Measurements from ENCODE around the gene KRT13. TPM values are rescaled to one million over a fixed set of nuclear protein-coding genes. Genes with fewer than 3 reads are reported as not detected.
"Not testable (repeated sequence)": the region's sequence is repeated elsewhere in the genome, so short reads cannot be mapped to it uniquely, and the experiment has no call there.

The KRT13 gene
- total RNA-seq, 1 donor from 2014 or later = not detected

DNA sequence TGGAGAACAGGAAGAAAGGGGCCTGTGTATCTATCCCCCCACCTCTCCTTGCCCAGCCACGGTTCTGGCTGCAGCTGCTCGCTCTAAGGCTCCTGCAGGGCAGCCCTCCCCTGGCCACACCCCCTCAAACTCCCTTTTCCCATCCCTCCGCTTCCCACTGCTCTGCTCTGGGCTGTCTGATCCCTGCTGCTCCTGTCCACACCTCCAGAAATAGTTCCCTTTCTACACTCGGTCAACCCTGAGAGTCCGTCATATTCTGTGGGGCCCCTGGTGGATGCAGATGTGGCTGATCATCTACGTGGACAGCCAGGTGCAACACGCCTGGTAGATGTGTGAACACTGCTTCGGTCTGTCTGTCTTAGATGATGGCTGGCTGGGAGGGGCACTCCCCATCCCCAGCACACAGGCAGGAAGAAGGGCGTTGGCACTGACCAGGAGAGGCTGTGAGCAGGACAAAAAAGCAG lies 42.0 kb upstream of the KRT13 start:
- Histone ChIP-seq H3K27me3 (ENCODE audit: control insufficient read depth in 3 of 3, insufficient read depth in 3 of 3, low read length in 3 of 3) (peaks cover 0 to 17% (median 5%) of the 10 kb centered on the region in 3 donors), H3K36me3 (ENCODE audit: control insufficient read depth in 3 of 3, insufficient read depth in 3 of 3, low read length in 3 of 3) (no peaks in the 10 kb centered on the region), H3K4me1 (ENCODE audit: control insufficient read depth in 3 of 3, insufficient read depth in 3 of 3, low read length in 3 of 3) (peaks cover 8 to 18% (median 14%) of the 10 kb centered on the region in 3 donors), H3K9me3 (ENCODE audit: control insufficient read depth in 3 of 3, low read length in 3 of 3) (peaks cover 0 to 4% (median 2%) of the 10 kb centered on the region in 3 donors), H3K27ac (ENCODE audit: low read depth, low read length) (no peak overlapping the region), H3K9ac (ENCODE audit: low read depth in 1 of 3, low read length in 3 of 3) (peak overlapping the region in 1 of 3 donors; percentile 8), H3K4me3 (ENCODE audit: low read length in 3 of 3) (no peak overlapping the region)

DNA sequence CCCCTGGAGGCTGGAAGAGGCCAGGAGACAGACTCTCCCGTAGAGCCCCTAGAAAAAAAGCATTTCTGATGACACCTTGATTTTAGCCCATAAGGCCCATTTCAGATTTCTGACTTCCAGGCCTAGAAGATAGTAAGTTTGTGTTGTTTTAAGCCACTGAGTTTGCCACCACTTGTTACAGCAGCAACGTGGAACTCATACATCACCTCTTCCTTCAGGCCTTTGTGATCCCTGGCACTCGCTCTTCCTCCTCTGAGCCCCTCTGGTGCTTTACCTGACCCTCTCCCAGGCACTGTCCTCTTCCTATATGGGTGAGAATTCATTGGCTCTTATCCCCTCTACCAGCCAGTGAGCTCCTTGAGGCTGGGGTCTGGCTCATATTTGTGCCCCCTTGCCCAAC lies 41.4 kb upstream of the KRT13 start:
- H3K9ac ChIP-seq (ENCODE audit: low read depth in 1 of 3, low read length in 3 of 3) = no peak overlapping the region
- no peak overlapping the region for H3K4me3 ChIP-seq (ENCODE audit: low read length in 3 of 3)
- no peak overlapping the region for H3K27ac ChIP-seq (ENCODE audit: low read depth, low read length)
- H3K27me3 ChIP-seq (ENCODE audit: control insufficient read depth in 3 of 3, insufficient read depth in 3 of 3, low read length in 3 of 3) = peaks cover 0 to 17% (median 2%) of the 10 kb centered on the region in 3 donors
- H3K4me1 ChIP-seq (ENCODE audit: control insufficient read depth in 3 of 3, insufficient read depth in 3 of 3, low read length in 3 of 3) = peaks cover 8 to 18% (median 14%) of the 10 kb centered on the region in 3 donors
- H3K9me3 ChIP-seq (ENCODE audit: control insufficient read depth in 3 of 3, low read length in 3 of 3) = peaks cover 0 to 4% (median 2%) of the 10 kb centered on the region in 3 donors
- H3K36me3 ChIP-seq (ENCODE audit: control insufficient read depth in 3 of 3, insufficient read depth in 3 of 3, low read length in 3 of 3) = no peaks in the 10 kb centered on the region

DNA sequence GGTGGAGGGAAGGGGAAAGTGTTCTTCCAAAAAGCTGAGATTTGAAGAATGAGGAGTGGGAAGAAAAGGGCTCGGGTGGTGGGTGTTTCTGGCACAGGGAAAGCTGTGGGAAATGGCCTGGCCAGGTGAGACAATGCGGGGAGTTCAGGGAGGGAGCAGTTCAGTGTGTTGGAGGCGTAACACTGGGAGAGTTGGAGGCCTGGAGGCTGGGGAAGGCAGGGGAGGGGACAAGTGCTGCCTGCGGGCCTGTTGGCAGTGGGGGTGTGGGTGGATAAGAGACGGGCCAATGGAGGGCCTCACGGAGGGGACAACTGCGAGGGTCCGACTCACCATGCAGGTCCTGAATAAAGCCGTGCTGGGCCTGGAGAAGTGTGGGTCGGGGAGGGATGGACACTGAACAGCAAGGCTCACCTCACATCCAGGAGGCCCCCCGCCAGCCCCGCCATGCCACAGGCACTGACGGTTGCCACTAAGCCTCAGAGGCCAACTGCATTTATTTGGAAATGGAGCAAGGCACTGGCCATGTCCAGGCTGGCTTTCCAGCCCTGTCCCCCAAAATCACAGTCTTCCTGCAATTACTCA lies 40.5 kb upstream of the KRT13 start:
- H3K4me3 ChIP-seq (ENCODE audit: low read length in 3 of 3) = no peak overlapping the region
- H3K9me3 ChIP-seq (ENCODE audit: control insufficient read depth in 3 of 3, low read length in 3 of 3) = peaks cover 0 to 4% (median 2%) of the 10 kb centered on the region in 3 donors
- H3K36me3 ChIP-seq (ENCODE audit: control insufficient read depth in 3 of 3, insufficient read depth in 3 of 3, low read length in 3 of 3) = no peaks in the 10 kb centered on the region
- peaks cover 8 to 18% (median 14%) of the 10 kb centered on the region in 3 donors for H3K4me1 ChIP-seq (ENCODE audit: control insufficient read depth in 3 of 3, insufficient read depth in 3 of 3, low read length in 3 of 3)
- H3K9ac ChIP-seq (ENCODE audit: low read depth in 1 of 3, low read length in 3 of 3) = no peak overlapping the region
- H3K27me3 ChIP-seq (ENCODE audit: control insufficient read depth in 3 of 3, insufficient read depth in 3 of 3, low read length in 3 of 3) = peaks cover 0 to 17% (median 3%) of the 10 kb centered on the region in 3 donors
- H3K27ac ChIP-seq (ENCODE audit: low read depth, low read length) = no peak overlapping the region

- H3K9me3 ChIP-seq (ENCODE audit: control insufficient read depth in 3 of 3, low read length in 3 of 3) = peaks cover 0 to 4% (median 2%) of the 10 kb centered on the region in 3 donors
- no peak overlapping the region for H3K9ac ChIP-seq (ENCODE audit: low read depth in 1 of 3, low read length in 3 of 3)
- H3K27me3 ChIP-seq (ENCODE audit: control insufficient read depth in 3 of 3, insufficient read depth in 3 of 3, low read length in 3 of 3) = peaks cover 0 to 17% (median 5%) of the 10 kb centered on the region in 3 donors
- peaks cover 8 to 18% (median 14%) of the 10 kb centered on the region in 3 donors for H3K4me1 ChIP-seq (ENCODE audit: control insufficient read depth in 3 of 3, insufficient read depth in 3 of 3, low read length in 3 of 3)
- no peak overlapping the region for H3K4me3 ChIP-seq (ENCODE audit: low read length in 3 of 3)
- H3K27ac ChIP-seq (ENCODE audit: low read depth, low read length) = no peak overlapping the region
- no peaks in the 10 kb centered on the region for H3K36me3 ChIP-seq (ENCODE audit: control insufficient read depth in 3 of 3, insufficient read depth in 3 of 3, low read length in 3 of 3)
These were observed 39.5 kb upstream of the KRT13 start for GRCh38 chr17:41544935-41545334.

DNA sequence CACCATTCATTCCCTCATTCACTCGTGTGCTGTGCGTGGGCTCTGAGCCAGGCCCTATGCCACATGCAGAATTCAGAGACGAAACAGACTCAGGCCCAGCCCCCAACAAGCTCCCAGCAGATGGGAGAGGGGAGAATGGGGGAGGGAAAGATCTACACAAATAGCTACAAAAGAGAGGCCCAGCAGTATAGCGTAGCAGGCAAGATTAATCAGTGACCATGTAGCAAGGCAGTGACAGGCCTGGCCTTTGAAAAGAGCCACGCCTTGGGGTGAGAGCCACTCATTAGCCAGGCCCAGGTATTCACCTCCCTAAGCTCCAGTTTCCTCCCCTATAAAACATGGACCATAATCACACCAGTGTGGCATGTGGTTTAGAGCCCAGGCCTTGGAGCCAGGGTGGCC lies 39.1 kb upstream of the KRT13 start:
- H3K27me3 ChIP-seq (ENCODE audit: control insufficient read depth in 3 of 3, insufficient read depth in 3 of 3, low read length in 3 of 3) = peaks cover 0 to 17% (median 5%) of the 10 kb centered on the region in 3 donors

DNA sequence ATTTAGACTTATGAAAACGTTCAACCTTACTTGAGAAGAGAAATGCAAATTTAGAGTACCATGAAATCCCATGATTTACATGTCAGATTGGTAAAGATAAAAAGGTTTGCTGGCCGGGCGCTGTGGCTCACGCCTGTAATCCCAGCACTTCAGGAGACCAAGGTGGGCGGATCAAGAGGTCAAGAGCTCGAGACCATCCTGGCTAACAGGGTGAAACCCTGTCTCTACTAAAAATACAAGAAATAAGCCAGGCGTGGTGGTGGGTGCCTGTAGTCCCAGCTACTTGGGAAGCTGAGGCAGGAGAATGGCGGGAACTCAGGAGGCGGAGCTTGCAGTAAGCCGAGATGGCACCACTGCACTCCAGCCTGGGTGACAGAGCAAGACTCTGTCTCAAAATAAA lies 37.4 kb upstream of the KRT13 start:
- H3K4me1 ChIP-seq (ENCODE audit: control insufficient read depth in 3 of 3, insufficient read depth in 3 of 3, low read length in 3 of 3); H3K36me3 ChIP-seq (ENCODE audit: control insufficient read depth in 3 of 3, insufficient read depth in 3 of 3, low read length in 3 of 3); H3K4me3 ChIP-seq (ENCODE audit: low read length in 3 of 3); H3K27ac ChIP-seq (ENCODE audit: low read depth, low read length); H3K9me3 ChIP-seq (ENCODE audit: control insufficient read depth in 3 of 3, low read length in 3 of 3); H3K9ac ChIP-seq (ENCODE audit: low read depth in 1 of 3, low read length in 3 of 3): not testable (repeated sequence)
- H3K27me3 ChIP-seq (ENCODE audit: control insufficient read depth in 3 of 3, insufficient read depth in 3 of 3, low read length in 3 of 3) = peaks cover 0 to 14% (median 8%) of the 10 kb centered on the region in 3 donors

More for the DNA sequence above, 39.1 kb upstream of the KRT13 start:
- Histone ChIP-seq H3K4me3 (ENCODE audit: low read length in 3 of 3) (no peak overlapping the region), H3K36me3 (ENCODE audit: control insufficient read depth in 3 of 3, insufficient read depth in 3 of 3, low read length in 3 of 3) (no peaks in the 10 kb centered on the region), H3K27ac (ENCODE audit: low read depth, low read length) (no peak overlapping the region), H3K9me3 (ENCODE audit: control insufficient read depth in 3 of 3, low read length in 3 of 3) (peaks cover 0 to 4% (median 2%) of the 10 kb centered on the region in 3 donors), H3K9ac (ENCODE audit: low read depth in 1 of 3, low read length in 3 of 3) (no peak overlapping the region), H3K4me1 (ENCODE audit: control insufficient read depth in 3 of 3, insufficient read depth in 3 of 3, low read length in 3 of 3) (peaks cover 8 to 18% (median 14%) of the 10 kb centered on the region in 3 donors)

DNA sequence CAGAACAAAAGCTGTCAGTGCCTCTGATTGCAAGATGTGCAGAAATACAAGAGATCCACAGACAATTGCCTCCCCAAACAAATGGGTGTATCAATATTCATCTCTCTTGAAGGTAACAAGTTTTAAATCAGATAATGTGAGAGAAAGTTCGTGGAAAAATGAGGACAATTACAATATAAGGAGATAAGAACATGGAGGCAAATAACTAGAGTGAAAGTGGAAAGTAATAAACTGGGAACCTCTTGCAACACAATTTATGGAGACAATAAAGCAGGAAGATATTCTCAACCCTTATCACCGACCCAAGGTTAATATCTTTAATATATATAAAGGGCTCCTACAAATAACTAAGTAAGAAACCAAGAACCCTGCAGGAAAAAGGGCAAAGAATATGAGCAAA lies 36.9 kb upstream of the KRT13 start:
- peaks cover 0 to 4% (median 2%) of the 10 kb centered on the region in 3 donors for H3K9me3 ChIP-seq (ENCODE audit: control insufficient read depth in 3 of 3, low read length in 3 of 3)
- H3K36me3 ChIP-seq (ENCODE audit: control insufficient read depth in 3 of 3, insufficient read depth in 3 of 3, low read length in 3 of 3) = no peaks in the 10 kb centered on the region
- no peak overlapping the region for H3K4me3 ChIP-seq (ENCODE audit: low read length in 3 of 3)
- no peaks in the 10 kb centered on the region for H3K4me1 ChIP-seq (ENCODE audit: control insufficient read depth in 3 of 3, insufficient read depth in 3 of 3, low read length in 3 of 3)
- peaks cover 0 to 13% (median 9%) of the 10 kb centered on the region in 3 donors for H3K27me3 ChIP-seq (ENCODE audit: control insufficient read depth in 3 of 3, insufficient read depth in 3 of 3, low read length in 3 of 3)
- H3K27ac ChIP-seq (ENCODE audit: low read depth, low read length) = no peak overlapping the region
- H3K9ac ChIP-seq (ENCODE audit: low read depth in 1 of 3, low read length in 3 of 3) = no peak overlapping the region

- no peaks in the 10 kb centered on the region for H3K4me1 ChIP-seq (ENCODE audit: control insufficient read depth in 3 of 3, insufficient read depth in 3 of 3, low read length in 3 of 3)
- no peaks in the 10 kb centered on the region for H3K36me3 ChIP-seq (ENCODE audit: control insufficient read depth in 3 of 3, insufficient read depth in 3 of 3, low read length in 3 of 3)
- no peak overlapping the region for H3K27ac ChIP-seq (ENCODE audit: low read depth, low read length)
- no peaks in the 10 kb centered on the region for H3K9me3 ChIP-seq (ENCODE audit: control insufficient read depth in 3 of 3, low read length in 3 of 3)
- H3K27me3 ChIP-seq (ENCODE audit: control insufficient read depth in 3 of 3, insufficient read depth in 3 of 3, low read length in 3 of 3) = peaks cover 0 to 19% (median 14%) of the 10 kb centered on the region in 3 donors
- no peak overlapping the region for H3K9ac ChIP-seq (ENCODE audit: low read depth in 1 of 3, low read length in 3 of 3)
- H3K4me3 ChIP-seq (ENCODE audit: low read length in 3 of 3) = no peak overlapping the region
These were observed 35.7 kb upstream of the KRT13 start for GRCh38 chr17:41540921-41541625.

DNA sequence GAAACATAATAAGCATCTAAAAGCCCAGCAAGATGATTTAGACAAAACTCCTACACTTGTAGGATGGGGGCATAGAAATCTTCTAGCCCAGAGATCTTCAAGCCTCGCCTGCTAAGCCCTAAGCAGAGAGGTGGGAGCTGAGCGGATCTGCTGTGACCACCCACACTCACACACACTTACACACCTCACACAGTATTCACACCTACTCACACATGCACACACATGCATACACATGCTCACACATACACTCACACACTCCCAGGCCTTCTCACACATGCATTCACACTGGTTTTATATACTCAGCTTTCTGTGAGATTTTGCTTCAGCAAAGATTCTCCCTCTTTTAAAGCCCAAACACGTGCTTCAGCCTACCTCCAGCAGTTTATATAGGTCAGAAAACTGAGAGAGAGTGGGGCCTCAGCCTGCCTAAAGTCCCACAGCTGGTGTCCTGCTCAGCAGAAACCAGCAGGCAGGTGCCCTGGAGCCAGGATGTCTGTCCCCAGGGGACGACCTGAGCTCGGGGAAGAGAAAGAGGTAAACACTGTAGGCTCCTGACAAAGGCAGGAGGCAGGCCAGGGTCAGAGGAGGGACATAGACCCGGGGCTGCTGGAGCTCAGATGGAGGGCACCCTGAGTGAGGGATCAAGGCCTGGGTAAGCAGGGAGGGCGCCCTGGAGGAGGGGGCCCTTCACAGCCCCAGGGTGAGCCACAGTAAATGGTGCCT lies 34.7 kb upstream of the KRT13 start:
- H3K27ac ChIP-seq (ENCODE audit: low read depth, low read length) = no peak overlapping the region
- no peaks in the 10 kb centered on the region for H3K9me3 ChIP-seq (ENCODE audit: control insufficient read depth in 3 of 3, low read length in 3 of 3)
- H3K4me1 ChIP-seq (ENCODE audit: control insufficient read depth in 3 of 3, insufficient read depth in 3 of 3, low read length in 3 of 3) = no peaks in the 10 kb centered on the region
- H3K4me3 ChIP-seq (ENCODE audit: low read length in 3 of 3) = no peak overlapping the region
- peaks cover 0 to 27% (median 23%) of the 10 kb centered on the region in 3 donors for H3K27me3 ChIP-seq (ENCODE audit: control insufficient read depth in 3 of 3, insufficient read depth in 3 of 3, low read length in 3 of 3)
- H3K36me3 ChIP-seq (ENCODE audit: control insufficient read depth in 3 of 3, insufficient read depth in 3 of 3, low read length in 3 of 3) = no peaks in the 10 kb centered on the region
- H3K9ac ChIP-seq (ENCODE audit: low read depth in 1 of 3, low read length in 3 of 3) = no peak overlapping the region

Measured in skeletal muscle tissue (tissue), 4 donors.